HG03108 (cell line): ENCODE measurements around the gene BRD8.

Experiments used
- ATAC-seq: cut with Tn5 transposase; IDR thresholded peaks from one replicate; pipeline ENCODE4 v1.9.1; 2021; ENCODE audit warnings: moderate library complexity; ENCODE audit not compliant: unreplicated experiment

BRD8 gene

DNA sequence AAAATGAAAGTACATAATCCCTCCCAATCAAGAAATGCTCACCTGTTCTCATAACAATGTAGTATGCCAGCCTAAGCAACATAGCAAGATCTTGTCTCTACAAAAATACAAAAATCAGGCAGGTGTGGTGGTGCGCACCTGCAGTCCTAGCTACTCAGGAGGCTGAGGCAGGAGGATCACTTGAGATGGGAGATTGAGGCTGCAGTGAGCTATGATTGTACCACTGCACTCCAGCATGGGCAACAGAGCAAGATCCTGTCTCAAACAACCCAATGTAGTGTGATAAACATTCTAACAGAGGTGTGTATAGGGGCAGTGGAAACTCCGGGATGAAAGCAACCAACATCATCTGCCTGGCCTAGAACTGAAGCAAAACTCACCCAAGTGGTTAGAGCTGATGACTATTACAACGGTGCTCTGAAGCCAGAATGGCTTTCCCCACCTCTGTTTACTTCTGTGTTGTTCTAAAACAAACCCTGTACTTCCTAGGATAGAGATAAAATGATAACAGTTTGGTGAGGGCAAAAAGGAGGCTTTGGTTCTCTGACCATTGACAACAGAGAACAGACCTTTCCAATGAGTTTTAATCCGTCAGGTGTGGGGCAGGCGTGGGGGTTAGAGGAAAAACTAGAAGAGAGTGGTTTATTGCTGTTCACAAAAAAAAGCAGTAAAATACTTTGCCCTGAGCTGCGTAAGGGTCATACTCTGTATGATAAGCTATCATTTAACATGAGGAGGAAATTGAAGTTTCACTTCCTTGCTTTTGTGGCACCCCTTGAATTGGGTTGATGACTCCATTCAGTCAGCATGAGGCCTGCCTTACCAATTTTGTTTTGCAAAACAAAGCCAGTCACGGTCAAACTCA, 75.7 kb downstream of the BRD8 start:
- no peak for ATAC-seq

DNA sequence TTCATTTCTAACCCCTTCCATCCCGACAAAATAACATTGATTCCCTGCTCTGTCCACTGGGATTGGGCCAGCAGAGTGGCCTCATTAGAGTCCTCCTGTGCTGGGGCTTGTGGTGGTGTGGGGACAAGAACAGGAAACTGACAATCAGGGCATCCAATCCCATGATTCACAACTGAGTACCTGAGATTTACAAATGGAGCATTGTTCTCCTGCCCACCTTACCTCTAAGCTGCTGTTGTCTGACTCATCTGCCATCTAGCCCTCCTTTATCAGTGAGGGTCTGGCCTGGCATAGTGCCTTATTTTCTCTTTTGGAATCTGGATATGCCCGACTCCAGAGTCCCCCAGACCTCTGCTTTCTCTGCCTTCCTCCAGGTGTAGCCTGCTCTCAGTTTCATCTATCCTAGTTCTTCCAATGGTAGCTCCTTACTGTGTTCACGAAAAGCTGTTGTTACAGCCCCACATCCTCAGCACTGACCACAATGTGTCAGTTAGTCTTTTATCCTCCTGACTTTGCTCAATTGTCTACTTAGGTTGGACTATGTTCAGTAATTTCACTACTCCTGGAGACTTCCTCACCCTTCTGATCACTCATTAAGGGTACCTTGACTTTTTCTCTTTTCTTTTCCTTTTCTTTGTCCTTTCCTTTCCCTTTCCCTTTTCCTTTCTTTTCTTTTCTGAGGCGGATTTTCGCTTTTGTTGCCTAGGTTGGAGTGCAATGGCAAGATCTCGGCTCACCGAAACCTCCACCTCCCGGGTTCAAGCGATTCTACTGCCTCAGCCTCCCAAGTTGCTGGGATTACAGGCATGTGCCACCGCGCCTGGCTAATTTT, 81.2 kb downstream of the BRD8 start:
- no peak for ATAC-seq

DNA sequence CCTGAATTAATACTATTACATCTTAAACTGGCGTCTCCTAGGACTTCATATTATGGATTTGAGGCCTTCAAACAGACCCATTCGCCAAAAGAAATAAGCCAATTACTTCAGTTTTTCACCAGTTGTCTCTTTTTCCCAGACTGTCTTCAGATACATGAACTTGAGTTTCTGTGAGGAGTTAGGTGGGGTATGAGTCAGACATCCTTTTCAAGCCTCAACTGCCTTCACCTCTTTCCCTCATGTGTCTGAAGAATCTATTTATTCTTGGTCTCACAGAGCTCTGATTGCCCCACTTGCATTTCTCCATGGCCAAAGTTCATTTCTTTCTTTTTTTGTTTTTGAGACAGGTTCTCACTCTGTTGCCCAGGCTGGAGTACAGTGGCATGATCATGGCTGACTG, 82.1 kb downstream of the BRD8 start:
- ATAC-seq, result no peak

DNA sequence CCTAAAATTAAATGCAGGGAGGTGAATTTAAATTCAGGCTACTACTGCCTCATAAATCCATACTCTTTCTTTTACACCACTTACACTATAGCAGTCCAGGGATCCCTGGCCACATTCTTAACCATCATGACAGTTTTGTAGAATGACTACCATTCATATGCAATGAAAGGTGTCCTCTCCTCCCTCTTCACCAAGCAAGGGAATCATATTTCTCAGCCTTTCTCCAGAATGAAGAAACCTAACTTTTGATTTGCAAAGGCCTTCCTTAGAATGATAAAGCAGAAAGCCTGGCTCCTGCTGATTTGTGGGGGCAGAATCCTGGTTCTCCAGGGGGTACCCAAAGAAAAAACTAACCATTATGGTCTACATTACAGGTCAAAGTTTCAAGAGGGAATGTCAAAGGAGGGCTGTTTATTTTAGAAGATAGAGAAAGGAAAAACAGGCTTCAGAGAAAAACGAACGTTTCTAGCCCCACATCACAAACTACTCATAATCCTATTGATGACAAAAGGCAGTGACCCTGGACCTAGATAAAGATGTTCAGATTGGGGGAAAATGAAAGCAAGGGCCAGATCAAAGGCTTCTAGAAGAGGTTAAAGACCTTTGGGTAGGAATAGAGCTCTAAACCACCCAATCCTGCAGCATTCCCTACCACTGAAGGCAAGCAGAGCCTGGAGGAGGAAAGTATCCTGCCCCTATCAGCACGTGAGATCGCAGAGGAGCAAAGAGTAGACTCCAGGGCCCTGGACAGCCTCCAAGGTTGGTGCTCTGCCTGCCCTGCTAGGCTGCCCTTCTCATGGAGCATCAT, 83.1 kb downstream of the BRD8 start:
- no peak for ATAC-seq

DNA sequence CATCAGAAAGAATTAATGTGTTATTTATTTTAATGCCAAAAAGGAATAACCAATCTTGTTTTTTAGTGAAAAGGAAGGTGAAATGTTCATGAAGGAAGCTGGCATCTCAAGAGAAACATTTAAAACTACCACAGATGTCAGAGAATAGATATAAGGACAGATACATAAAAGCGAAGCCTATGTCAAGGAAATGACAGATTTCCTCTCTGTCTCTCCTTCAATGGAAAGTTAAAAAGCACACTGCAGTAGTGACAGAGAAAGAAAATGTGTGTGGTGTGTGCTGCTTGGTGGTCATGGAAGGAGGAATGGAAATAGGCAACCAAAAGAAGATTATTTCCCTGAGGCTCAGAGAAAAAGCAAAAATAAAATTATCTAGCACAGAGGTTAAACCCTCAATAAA, 85.4 kb downstream of the BRD8 start:
- ATAC-seq, result no peak

DNA sequence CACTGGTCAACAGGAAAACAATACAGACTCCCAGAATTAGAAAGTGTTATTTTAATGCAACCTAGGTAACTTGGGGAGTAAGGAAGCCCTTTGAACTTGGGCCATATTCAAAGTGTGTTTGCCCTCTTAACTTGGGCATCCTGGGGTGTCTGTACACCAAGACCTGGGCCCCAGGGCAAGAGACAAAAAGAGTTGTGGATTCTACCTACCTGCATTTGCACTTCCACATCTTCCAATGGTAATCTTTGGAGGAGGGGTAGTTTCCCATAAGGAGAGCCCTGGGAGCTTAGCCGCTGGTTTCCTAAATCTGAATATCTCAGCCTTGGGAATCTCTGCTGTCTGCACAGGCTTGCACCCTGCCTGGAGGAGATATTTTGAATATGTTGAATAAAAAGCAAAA, 86.1 kb downstream of the BRD8 start:
- no peak for ATAC-seq

DNA sequence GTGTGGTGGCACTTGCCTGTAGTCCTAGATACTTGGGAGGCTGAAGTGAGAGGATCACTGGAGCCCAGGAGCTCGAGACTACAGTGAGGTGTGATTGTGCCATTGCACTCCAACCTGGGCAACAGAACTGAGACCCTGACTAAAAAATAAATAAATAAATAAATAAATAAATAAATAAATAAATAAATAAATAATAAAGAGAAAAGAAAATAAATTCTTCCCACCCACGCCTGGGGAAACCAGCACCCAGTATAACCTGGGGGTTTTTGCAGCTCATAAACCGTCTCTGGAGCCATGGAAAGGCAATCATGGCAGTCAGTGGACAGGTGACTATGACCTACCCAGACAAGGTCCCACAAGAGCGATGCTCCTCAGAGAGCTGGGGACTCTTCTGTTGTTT, 86.7 kb downstream of the BRD8 start:
- no peak for ATAC-seq
